BE2C (cell line): ENCODE results near the gene KCNH6.

Source experiments
- DNase-seq: peaks from one replicate; pipeline ENCODE4 v3.0.0-alpha.2; 2020
- H3K27me3 ChIP-seq: fragments of 250-450 bp; sonication (Bioruptor Pico); 2 replicates; pipeline ENCODE4 v1.5.1; 2020; ENCODE audit warnings: mild to moderate bottlenecking
- H3K36me3 ChIP-seq: fragments of 250-450 bp; sonication (Bioruptor Pico); 2 replicates; pipeline ENCODE4 v1.5.1; 2020; ENCODE audit warnings: mild to moderate bottlenecking
- H3K4me1 ChIP-seq: fragments of 250-450 bp; sonication (Bioruptor Pico); 2 replicates; pipeline ENCODE4 v1.5.1; 2020
- H3K4me3 ChIP-seq: 2 replicates; pipeline ENCODE4 v1.5.1; 2011; ENCODE audit warnings: low read depth, low read length
- H3K9me3 ChIP-seq: fragments of 250-450 bp; sonication (Bioruptor Pico); 2 replicates; pipeline ENCODE4 v1.5.1; 2020
- CTCF ChIP-seq: IDR thresholded peaks from 2 replicates; pipeline ENCODE4 v1.5.1; 2012; ENCODE audit warnings: mild to moderate bottlenecking, low read depth, low read length

KCNH6 gene

DNA sequence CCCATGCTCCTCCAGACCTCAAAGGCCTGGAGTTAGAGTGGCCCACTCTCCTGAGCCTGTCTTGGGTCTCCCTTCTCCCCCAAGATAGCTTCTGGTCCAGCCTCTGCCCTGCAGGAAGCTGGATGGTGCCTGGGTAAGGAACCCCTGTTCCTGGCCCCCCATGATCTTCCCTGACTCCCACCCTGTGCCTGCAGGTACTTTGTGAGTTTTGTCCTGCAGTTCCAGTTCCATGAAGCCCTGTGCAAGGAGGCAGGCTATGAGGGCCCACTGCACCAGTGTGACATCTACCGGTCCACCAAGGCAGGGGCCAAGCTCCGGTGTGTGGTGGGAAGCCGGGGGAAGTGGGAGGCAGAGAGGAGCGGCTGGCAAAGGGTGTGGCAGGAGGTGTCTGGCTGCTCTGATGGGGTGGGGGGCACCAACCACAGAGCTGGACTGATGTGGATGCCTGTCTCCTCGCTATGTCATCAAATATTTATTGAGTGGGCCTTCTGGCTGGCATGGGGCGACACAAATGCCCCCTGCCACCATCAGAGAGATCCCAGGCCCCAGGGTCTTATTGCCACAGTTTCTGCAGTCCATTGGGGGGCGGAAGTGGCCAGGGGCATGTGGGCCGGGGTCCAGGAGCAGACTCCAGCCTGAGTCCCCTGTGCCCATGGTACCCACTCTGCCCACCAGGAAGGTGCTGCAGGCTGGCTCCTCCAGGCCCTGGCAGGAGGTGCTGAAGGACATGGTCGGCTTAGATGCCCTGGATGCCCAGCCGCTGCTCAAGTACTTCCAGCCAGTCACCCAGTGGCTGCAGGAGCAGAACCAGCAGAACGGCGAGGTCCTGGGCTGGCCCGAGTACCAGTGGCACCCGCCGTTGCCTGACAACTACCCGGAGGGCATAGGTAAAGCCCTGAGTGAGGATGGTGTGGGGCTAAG lies 39.2 kb upstream of the KCNH6 start:
- Histone ChIP-seq H3K4me3 (no peak overlapping the region), H3K27me3 (no peaks in the 10 kb centered on the region), H3K36me3 (peaks cover 69% of the 10 kb centered on the region), H3K9me3 (no peaks in the 10 kb centered on the region), H3K4me1 (peaks cover 23% of the 10 kb centered on the region)
- no peak for TF ChIP-seq CTCF
- no peak for DNase-seq

DNA sequence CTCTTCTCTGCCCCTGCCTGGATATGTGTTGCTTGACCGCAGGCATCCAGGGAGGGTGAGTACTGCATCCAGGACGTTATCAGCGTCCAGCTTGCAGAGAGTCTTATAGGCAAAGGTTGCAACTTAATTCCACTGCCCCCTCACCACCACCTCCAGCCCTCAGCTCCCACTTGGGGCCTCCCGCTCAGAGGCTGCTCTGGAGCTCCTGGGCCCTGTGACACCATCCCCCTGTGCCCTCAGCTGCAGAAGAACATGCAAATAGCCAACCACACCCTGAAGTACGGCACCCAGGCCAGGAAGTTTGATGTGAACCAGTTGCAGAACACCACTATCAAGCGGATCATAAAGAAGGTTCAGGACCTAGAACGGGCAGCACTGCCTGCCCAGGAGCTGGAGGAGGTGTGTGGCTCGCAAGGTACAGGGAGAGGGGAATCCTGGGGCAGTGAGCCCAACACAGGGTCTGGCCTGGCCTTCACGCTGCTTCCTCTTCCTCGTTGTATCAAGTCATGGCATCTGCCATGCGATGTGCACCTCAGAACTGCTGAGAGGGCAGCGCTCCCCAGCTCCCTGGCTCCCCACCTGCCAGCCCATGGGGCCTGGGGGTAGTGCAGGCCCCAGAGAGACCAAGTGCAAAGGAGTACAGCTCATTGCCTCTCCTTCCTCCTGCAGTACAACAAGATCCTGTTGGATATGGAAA lies 36.7 kb upstream of the KCNH6 start:
- Histone ChIP-seq H3K36me3 (peaks cover 88% of the 10 kb centered on the region), H3K27me3 (no peaks in the 10 kb centered on the region), H3K9me3 (no peaks in the 10 kb centered on the region), H3K4me3 (no peak overlapping the region), H3K4me1 (peaks cover 4% of the 10 kb centered on the region)
- DNase-seq, result no peak
- TF ChIP-seq CTCF, result no peak

DNA sequence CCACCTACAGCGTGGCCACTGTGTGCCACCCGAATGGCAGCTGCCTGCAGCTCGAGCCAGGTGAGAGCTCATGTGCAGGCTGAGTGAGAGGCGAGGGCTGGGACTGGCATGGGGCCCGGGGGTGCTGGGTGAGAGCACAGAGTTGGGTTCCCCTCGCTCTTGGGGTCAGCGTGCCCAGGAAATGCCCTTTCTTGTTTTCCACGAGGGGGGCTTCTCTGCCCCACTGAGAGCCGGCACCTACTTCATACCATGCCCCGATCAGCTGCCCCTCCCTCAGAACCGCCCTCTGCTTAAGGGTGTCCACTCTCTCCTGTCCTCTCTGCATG lies 36.2 kb upstream of the KCNH6 start:
- no peak for TF ChIP-seq CTCF
- no peak for DNase-seq
- no peaks in the 10 kb centered on the region for H3K4me1 ChIP-seq
- peaks cover 88% of the 10 kb centered on the region for H3K36me3 ChIP-seq
- H3K27me3 ChIP-seq, result no peaks in the 10 kb centered on the region
- no peak overlapping the region for H3K4me3 ChIP-seq
- H3K9me3 ChIP-seq, result no peaks in the 10 kb centered on the region

DNA sequence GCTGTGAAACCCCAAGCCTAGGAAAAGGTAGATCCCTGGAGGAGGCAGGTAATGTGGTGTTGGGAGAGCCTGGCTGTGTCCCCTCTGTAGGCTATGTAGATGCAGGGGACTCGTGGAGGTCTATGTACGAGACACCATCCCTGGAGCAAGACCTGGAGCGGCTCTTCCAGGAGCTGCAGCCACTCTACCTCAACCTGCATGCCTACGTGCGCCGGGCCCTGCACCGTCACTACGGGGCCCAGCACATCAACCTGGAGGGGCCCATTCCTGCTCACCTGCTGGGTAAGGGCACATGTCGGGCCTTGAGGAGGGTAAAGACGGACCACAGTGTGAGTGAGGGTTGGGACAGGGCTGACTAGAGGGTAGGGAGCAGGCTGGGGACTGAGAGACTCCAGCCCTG lies 34.3 kb upstream of the KCNH6 start:
- peaks cover 93% of the 10 kb centered on the region for H3K36me3 ChIP-seq
- no peaks in the 10 kb centered on the region for H3K27me3 ChIP-seq
- DNase-seq, result no peak
- TF ChIP-seq CTCF, result no peak
- no peak overlapping the region for H3K4me3 ChIP-seq
- H3K4me1 ChIP-seq, result no peaks in the 10 kb centered on the region
- no peaks in the 10 kb centered on the region for H3K9me3 ChIP-seq

DNA sequence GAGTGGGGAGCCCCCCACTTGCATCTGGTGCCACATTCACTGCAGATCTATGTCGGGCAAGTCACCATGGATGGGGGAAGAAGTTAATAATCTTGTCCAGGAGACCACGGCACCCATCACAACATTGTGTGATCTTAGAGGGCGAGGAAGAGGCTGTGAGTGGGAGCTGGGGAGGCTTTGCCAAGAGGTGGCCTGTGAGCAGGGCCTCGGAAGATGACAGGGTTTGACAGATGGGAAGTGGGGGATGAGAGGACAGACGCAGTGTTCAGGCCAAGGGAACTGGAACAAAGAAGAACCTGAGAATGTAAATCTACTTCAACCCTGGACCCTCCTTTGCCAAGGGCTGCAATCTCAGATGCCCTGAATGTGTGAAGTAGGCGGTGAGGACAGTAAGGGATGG lies 33.9 kb upstream of the KCNH6 start:
- H3K36me3 ChIP-seq, result peaks cover 93% of the 10 kb centered on the region
- no peak for DNase-seq
- no peaks in the 10 kb centered on the region for H3K27me3 ChIP-seq
- no peak for TF ChIP-seq CTCF
- no peak overlapping the region for H3K4me3 ChIP-seq
- H3K4me1 ChIP-seq, result no peaks in the 10 kb centered on the region
- H3K9me3 ChIP-seq, result no peaks in the 10 kb centered on the region

GRCh38 chr17:63490329-63490728 lies 32.8 kb upstream of the KCNH6 start:
- Histone ChIP-seq H3K27me3 (no peaks in the 10 kb centered on the region), H3K4me1 (no peaks in the 10 kb centered on the region), H3K4me3 (no peak overlapping the region), H3K36me3 (peaks cover 93% of the 10 kb centered on the region), H3K9me3 (no peaks in the 10 kb centered on the region)
- peak; percentile 14; the same call in 1 of the 2 replicates for TF ChIP-seq CTCF
- DNase-seq, result no peak
